NCI-H2107 treated with DMSO at 0.1 percent for 48 hours (cell line): ENCODE measurements around the gene PABPC3.

Source experiments
- DNase-seq: peaks from one replicate; lab custom pipeline; 2025; ENCODE audit not compliant: unreplicated experiment; lab: John Stamatoyannopoulos, UW

PABPC3 gene

GRCh38 chr13:25110956-25111584 lies 15.1 kb downstream of the PABPC3 start:
- no peak for DNase-seq

- DNase-seq, result no peak
These were observed 15.6 kb downstream of the PABPC3 start for GRCh38 chr13:25111585-25111956.

- no peak for DNase-seq
These were observed 16.8 kb downstream of the PABPC3 start for GRCh38 chr13:25112695-25113255.

- DNase-seq, result peak; percentile 88
These were observed 18.3 kb downstream of the PABPC3 start for GRCh38 chr13:25114220-25114619.

DNA sequence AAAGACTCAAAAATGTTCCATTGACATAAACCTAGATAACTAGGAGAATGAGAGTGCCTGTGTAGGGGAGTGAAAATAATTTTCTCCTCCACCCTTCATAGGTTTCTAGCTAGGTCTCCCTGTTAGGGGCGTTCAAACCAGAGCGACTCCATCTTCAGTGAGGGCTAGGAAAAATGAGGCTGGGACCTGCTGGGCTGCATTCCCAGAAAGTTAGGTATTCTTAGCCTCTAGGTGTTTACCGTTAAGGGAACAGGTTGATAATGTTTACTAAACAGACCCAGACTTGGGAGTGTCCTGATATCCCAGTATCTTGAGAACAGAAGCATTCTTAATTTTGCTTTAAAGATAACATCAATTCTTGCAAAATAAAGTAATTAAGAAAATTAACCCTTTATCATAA lies 20.1 kb downstream of the PABPC3 start:
- no peak for DNase-seq

GRCh38 chr13:25117312-25117711 lies 21.4 kb downstream of the PABPC3 start:
- no peak for DNase-seq

DNA sequence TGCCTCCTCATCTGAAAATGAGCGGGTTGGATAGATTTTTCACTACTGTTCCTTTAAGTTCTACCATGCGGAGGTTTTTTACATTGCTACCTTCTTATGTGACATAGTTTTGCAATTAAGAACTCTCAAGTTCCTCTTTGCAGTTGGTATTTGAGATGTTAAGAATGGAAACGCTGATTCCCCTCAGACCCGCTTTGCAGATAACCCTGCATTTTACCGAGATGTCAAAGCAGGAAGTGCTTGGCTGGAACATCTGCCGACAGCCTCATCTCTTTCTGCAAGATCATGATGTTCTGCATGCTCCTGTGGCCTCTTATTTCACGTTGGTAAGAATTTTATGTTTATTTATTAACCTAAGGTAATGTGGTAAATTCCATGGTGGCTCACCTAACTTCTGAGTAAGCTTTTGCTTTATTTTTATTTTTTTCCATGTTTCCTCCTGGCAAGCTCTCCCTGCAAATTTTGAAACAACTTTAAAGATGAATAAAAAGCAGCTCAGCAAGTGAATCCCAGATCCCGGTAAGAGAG lies 22.5 kb downstream of the PABPC3 start:
- no peak for DNase-seq

GRCh38 chr13:25130944-25131343 lies 35.0 kb downstream of the PABPC3 start:
- no peak for DNase-seq

DNA sequence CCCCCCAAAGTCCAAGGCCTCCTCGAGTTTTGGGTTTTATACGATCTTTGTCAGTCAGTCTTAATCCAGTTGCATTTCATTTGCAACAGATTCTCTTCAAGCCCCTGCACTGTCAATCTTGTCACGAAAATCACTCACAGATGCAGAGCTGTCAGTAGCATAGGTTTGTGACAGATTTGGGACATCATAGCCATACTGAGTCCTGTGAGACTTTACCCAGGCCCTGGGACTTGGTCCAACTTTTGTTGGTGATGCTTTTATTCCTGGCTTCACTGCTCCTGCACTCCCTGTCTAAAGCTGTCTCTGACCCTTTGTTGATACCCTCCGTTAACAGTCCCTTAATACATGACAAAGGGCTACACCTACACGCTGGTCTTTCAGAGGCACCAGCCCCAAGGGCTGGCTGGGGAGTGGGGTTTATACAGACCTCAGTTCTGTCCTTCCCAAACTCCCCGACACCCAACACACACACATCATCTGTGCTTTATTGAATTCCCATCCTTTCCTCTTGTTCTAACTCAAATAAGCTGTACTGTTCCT lies 36.0 kb downstream of the PABPC3 start:
- no peak for DNase-seq

GRCh38 chr13:25132751-25133390 lies 36.9 kb downstream of the PABPC3 start:
- no peak for DNase-seq

DNA sequence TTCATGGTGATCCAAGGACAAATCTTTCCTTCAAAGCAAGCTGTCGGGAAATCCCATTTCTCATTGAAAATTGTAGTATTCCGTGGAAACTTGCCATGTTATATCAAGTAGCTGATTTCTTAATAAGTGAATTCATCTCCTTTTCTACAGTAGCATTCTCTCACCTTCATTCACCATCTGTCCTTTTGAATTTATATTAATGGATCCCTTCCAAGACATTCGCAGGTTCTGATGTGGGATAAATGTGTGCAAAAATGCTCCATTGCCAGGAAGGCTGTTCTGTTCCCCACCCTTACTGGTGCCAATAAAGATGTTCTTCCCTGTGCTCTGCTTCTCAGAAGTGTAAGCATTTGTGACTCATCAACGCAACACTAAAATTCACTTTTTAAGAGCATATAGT lies 40.0 kb downstream of the PABPC3 start:
- no peak for DNase-seq

DNA sequence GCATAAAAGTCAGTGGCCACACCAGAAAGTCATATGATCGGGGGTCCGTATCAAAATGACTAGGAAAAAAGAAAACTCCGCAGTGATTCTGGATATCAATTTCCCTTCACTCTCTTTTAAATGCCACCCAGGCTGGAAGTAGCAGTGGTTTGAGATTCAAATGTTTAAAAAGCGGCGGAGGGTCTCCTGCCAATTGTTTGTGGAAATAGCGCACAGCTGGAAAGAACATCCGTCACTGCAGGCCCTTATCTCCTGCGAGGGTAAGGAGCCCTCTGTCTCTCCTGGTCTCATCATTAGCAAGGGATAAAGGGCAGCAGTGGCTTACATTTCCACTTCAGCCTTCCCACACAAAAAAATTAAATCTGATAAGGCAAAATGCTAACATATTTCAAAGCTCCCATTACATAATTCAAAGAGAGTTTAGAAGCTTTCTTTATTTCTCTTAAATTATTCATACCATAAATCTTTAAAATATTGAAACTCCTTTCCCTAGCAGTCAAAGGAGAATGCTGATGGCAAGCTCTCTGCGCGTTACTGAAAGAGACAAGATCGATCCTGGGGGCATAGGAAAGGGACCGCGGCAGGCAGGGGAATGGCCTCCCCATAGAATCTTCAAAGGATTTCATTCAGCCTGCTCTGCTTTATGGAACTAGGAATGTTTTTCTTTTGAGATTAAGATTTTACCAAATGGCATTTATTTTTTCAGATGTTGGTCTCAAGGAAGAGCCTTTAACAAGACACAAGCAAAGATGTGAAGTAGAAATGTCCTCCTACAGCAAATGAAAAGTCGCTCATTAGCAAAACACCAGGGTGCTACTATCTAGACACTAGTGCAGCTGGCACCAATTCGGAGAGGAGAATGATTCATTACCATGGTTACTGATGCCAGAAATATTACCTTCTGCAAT lies 41.2 kb downstream of the PABPC3 start:
- DNase-seq, result no peak

- DNase-seq, result no peak
These were observed 41.8 kb downstream of the PABPC3 start for GRCh38 chr13:25137788-25138115.

DNA sequence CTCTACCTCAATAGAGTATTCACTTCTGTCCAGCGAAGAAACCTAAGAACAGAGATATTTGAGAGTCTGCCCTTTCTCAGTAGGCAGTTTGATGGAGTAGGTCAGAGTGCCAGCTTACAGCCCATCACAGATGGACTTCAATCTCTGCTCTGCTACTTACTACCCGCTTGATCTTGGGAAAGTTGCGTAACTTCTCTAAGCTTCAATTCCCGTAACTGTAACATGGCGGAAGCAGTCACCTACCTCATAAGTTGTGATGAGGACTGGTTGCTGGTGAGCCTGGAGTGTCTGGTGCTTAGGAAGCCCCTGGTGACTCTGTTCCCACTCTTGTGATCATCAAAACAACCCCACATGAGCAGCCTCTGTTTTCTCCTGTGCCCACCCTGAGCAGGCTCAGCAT lies 45.1 kb downstream of the PABPC3 start:
- DNase-seq, result no peak

DNA sequence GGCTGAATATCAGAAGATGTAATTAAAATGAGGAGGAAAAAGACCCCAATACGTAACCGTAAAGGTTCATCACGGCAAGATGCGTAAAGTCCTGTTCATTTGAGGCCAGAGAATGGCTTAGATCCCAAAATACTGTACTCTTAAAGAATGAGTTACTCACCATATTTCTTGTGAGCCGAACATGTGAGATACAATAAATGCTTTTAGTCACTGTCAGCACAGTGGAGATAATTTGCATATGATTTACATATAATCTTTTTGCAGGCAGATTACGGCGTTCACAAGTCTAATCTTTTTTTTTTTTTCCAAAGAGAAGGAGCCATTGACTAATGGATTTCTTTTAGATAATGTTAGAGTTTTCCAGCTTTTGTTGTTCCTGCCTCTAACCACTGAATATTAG lies 47.8 kb downstream of the PABPC3 start:
- no peak for DNase-seq

- no peak for DNase-seq
These were observed 51.9 kb downstream of the PABPC3 start for GRCh38 chr13:25147638-25148401.

DNA sequence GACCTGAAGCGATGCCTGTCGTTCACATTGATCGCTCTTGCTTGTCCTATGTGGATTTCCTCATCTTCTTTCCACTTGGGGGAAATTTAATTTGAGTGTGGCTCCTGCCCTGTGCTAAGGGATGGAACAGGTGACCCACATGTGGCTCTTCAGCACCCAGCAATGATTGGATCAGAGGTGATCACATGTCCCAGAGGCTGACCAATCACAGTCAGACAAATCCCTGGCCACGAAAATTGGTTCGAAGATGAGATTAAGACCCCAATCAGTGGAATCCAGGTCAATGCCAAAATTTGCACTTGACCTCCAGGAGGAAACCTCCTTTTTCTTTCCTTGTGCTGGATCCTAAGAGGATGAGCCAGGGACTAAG lies 52.5 kb downstream of the PABPC3 start:
- no peak for DNase-seq
